OCI-LY3 (cell line): ENCODE data around the gene RBM8A.
"Not testable (repeated sequence)": the region's sequence is repeated elsewhere in the genome, so short reads cannot be mapped to it uniquely, and the experiment has no call there.

Source experiments
- H2AFZ ChIP-seq: fragments of 200-600, 300-600 bp; shearing (Covaris generic); 2 replicates; pipeline ENCODE4 v1.6.0; 2014; ENCODE audit warnings: antibody characterized with exemption, low read depth, low read length
- H3K27ac ChIP-seq: fragments of 200-600, 300-600 bp; sonication (generic); 2 replicates; pipeline ENCODE4 v1.5.1; 2014; ENCODE audit warnings: mild to moderate bottlenecking, low read length, moderate library complexity, mixed read lengths
- H3K27me3 ChIP-seq: fragments of 200-600, 300-600 bp; sonication (generic); 2 replicates; pipeline ENCODE4 v1.6.1; 2014; ENCODE audit warnings: low read depth, low read length, mixed read lengths
- H3K36me3 ChIP-seq: fragments of 200-600, 300-600 bp; sonication (generic); replicated peaks from 2 replicates; pipeline ENCODE3; 2014; ENCODE audit warnings: low read depth, low read length, mixed read lengths
- H3K4me1 ChIP-seq: fragments of 300-600, 200-600 bp; sonication (generic); 2 replicates; pipeline ENCODE4 v1.6.1; 2014; ENCODE audit warnings: low read length, mixed read lengths
- H3K4me2 ChIP-seq: fragments of 200-600, 300-600 bp; sonication (generic); 2 replicates; pipeline ENCODE4 v1.6.1; 2014; ENCODE audit warnings: low read length, mixed read lengths
- H3K4me3 ChIP-seq: fragments of 300-600, 200-600 bp; sonication (generic); 2 replicates; pipeline ENCODE4 v1.5.1; 2014; ENCODE audit warnings: antibody characterized with exemption, mild to moderate bottlenecking, low read length, moderate library complexity
- H3K79me2 ChIP-seq: fragments of 300-600, 200-600 bp; shearing (Covaris generic); 2 replicates; pipeline ENCODE4 v1.6.1; 2014; ENCODE audit warnings: mild to moderate bottlenecking, low read length, mixed read lengths
- H3K9ac ChIP-seq: fragments of 300-600, 200-600 bp; shearing (Covaris generic); 2 replicates; pipeline ENCODE4 v1.6.0; 2014; ENCODE audit warnings: mild to moderate bottlenecking, low read length, moderate library complexity
- H3K9me3 ChIP-seq: fragments of 200-600, 300-600 bp; shearing (Covaris generic); 2 replicates; pipeline ENCODE4 v1.6.1; 2014; ENCODE audit warnings: low read length, mixed read lengths; ENCODE audit not compliant: insufficient read depth
- H4K20me1 ChIP-seq: fragments of 200-600, 300-600 bp; sonication (generic); 2 replicates; pipeline ENCODE4 v1.6.1; 2016; ENCODE audit warnings: low read length, mixed read lengths; ENCODE audit not compliant: insufficient read depth
- CTCF ChIP-seq: fragments of 200-600, 300-600 bp; sonication (generic); IDR thresholded peaks from 2 replicates; pipeline ENCODE4 v1.5.1; 2014; ENCODE audit warnings: antibody characterized with exemption, low read length, low read depth
- EZH2phosphoT487 ChIP-seq: fragments of 200-600 bp; shearing (Covaris generic); IDR thresholded peaks from 2 replicates; pipeline ENCODE4 v1.6.1; 2018; ENCODE audit warnings: antibody characterized with exemption, mixed run types, low read depth

The RBM8A gene

GRCh38 chr1:145922266-145922665, 5.0 kb downstream of the RBM8A start:
- Histone ChIP-seq H3K9me3 (no peaks in the 10 kb centered on the region), H3K4me3 (no peak overlapping the region), H3K9ac (no peak overlapping the region), H3K27me3 (no peaks in the 10 kb centered on the region), H3K4me2 (no peak overlapping the region), H3K4me1 (peaks cover 23% of the 10 kb centered on the region), H2AFZ (no peak overlapping the region), H3K36me3 (peaks cover 27% of the 10 kb centered on the region), H4K20me1 (no peaks in the 10 kb centered on the region), H3K79me2 (peaks cover 27% of the 10 kb centered on the region), H3K27ac (no peak overlapping the region)
- no peak for TF ChIP-seq CTCF
- no peak for TF ChIP-seq EZH2phosphoT487

GRCh38 chr1:145920297-145920696, 7.0 kb downstream of the RBM8A start:
- Histone ChIP-seq H3K36me3 (peaks cover 27% of the 10 kb centered on the region), H3K79me2 (peaks cover 10% of the 10 kb centered on the region), H3K4me1 (peaks cover 15% of the 10 kb centered on the region)
- H3K27ac ChIP-seq, H3K9ac ChIP-seq, H3K9me3 ChIP-seq, H2AFZ ChIP-seq, H3K4me3 ChIP-seq, H3K4me2 ChIP-seq, H4K20me1 ChIP-seq, H3K27me3 ChIP-seq: not testable (repeated sequence)

- Histone ChIP-seq H3K4me1 (peaks cover 15% of the 10 kb centered on the region), H3K9ac (peak overlapping the region; percentile 79), H4K20me1 (no peaks in the 10 kb centered on the region), H3K27ac (peak overlapping the region; percentile 81), H3K27me3 (no peaks in the 10 kb centered on the region), H3K36me3 (peaks cover 34% of the 10 kb centered on the region), H3K9me3 (no peaks in the 10 kb centered on the region), H3K4me2 (peak overlapping the region; percentile 94), H3K79me2 (peaks cover 10% of the 10 kb centered on the region), H3K4me3 (peak overlapping the region; percentile 92), H2AFZ (peak overlapping the region; percentile 97)
- TF ChIP-seq EZH2phosphoT487 (no peak), CTCF (no peak)
Observed at GRCh38 chr1:145918992-145919939, 8.0 kb downstream of the RBM8A start.

GRCh38 chr1:145918144-145918991, 8.9 kb downstream of the RBM8A start, which contains the start of gene PEX11B:
TSS of gene PEX11B (minus strand) at chr1:145918717. CDS start at chr1:145918688, 29 bp downstream.
- Histone ChIP-seq H3K4me1 (peaks cover 19% of the 10 kb centered on the region), H3K36me3 (peaks cover 39% of the 10 kb centered on the region), H3K4me3 (peak within 1 kb of the TSS; percentile 92), H4K20me1 (no peaks in the 10 kb centered on the region), H3K4me2 (peak within 1 kb of the TSS; percentile 94), H3K27me3 (no peaks in the 10 kb centered on the region), H3K79me2 (peaks cover 10% of the 10 kb centered on the region), H2AFZ (peak within 1 kb of the TSS; percentile 97), H3K9me3 (no peaks in the 10 kb centered on the region), H3K9ac (peak within 1 kb of the TSS; percentile 79), H3K27ac (peak within 1 kb of the TSS; percentile 81)
- TF ChIP-seq CTCF (no peak), EZH2phosphoT487 (no peak)
